Naive thymus-derived CD4-positive, alpha-beta T cell (primary cell): ENCODE data around the gene SPATA31C1. TPM values are rescaled to one million over a fixed set of nuclear protein-coding genes. Genes with fewer than 3 reads are reported as not detected.

Source experiments
- ATAC-seq: fragments of 150-1000 bp; cut with Tn5 transposase; 2 replicates; pipeline ENCODE4 v1.10.0; 2021; ENCODE audit warnings: mild to moderate bottlenecking, moderate library complexity
- CTCF ChIA-PET: fragments of 350-600 bp; sonication (Branson Sonifier 250); formaldehyde crosslinking; loops from one replicate; lab custom pipeline; 2021; ENCODE audit warnings: antibody characterized with exemption; lab: Charles Lee
- POLR2A ChIA-PET: fragments of 350-600 bp; sonication (Branson Sonifier 250); formaldehyde crosslinking; loops from one replicate; lab custom pipeline; 2021; ENCODE audit warnings: antibody characterized with exemption, inconsistent platforms; lab: Charles Lee
- DNase-seq, 9 donors: peaks; one replicate each; pipeline versions ENCODE4 v3.0.0 to v3.0.0-alpha.2; 2020 to 2022; ENCODE audit warnings: mixed read lengths in 1 of 9
- H3K27ac ChIP-seq: one replicate; pipeline ENCODE4 v1.7.0; 2013; ENCODE audit warnings: mild to moderate bottlenecking, low read depth, low read length, moderate library complexity
- H3K27me3 ChIP-seq, 2 donors: one replicate each; pipeline ENCODE4 v1.7.0; 2013; ENCODE audit warnings: low read length in 2 of 2, mild to moderate bottlenecking in 2 of 2, moderate library complexity in 2 of 2; ENCODE audit not compliant: control insufficient read depth in 2 of 2, insufficient read depth in 2 of 2
- H3K36me3 ChIP-seq, 3 experiments: 1 replicate in 2 of 3; 2 replicates in 1 of 3; pipeline ENCODE4 v1.7.0; 2013; ENCODE audit warnings: low read length in 3 of 3, mild to moderate bottlenecking in 3 of 3, moderate library complexity in 1 of 3; ENCODE audit not compliant: insufficient read depth in 3 of 3, control insufficient read depth in 2 of 3
- H3K4me1 ChIP-seq, 2 donors: one replicate each; pipeline ENCODE4 v1.7.0; 2013; ENCODE audit warnings: low read length in 2 of 2, mild to moderate bottlenecking in 2 of 2, moderate library complexity in 1 of 2; ENCODE audit not compliant: control insufficient read depth in 2 of 2, insufficient read depth in 2 of 2
- H3K4me3 ChIP-seq: 2 replicates; pipeline ENCODE4 v1.7.0; 2013; ENCODE audit warnings: mild to moderate bottlenecking, low read length
- H3K9me3 ChIP-seq, 3 experiments: 1 replicate in 2 of 3; 2 replicates in 1 of 3; pipeline ENCODE4 v1.7.0; 2013; ENCODE audit warnings: low read length in 3 of 3; ENCODE audit not compliant: control insufficient read depth in 2 of 3
- H3K27ac Mint-ChIP-seq, 9 donors: one replicate each; pipeline ENCODE4 v1.8.0; 2020 to 2022; ENCODE audit warnings: mixed read lengths in 9 of 9, mild to moderate bottlenecking in 8 of 9, moderate library complexity in 5 of 9, inconsistent platforms in 2 of 9
- H3K27me3 Mint-ChIP-seq, 5 donors: one replicate each; pipeline ENCODE4 v1.8.0; 2021 to 2022; ENCODE audit warnings: mixed read lengths in 5 of 5, mild to moderate bottlenecking in 1 of 5
- H3K36me3 Mint-ChIP-seq, 5 donors: one replicate each; pipeline ENCODE4 v1.8.0; 2020 to 2022; ENCODE audit warnings: mixed read lengths in 5 of 5, mild to moderate bottlenecking in 3 of 5, inconsistent platforms in 1 of 5
- H3K4me1 Mint-ChIP-seq, 7 donors: one replicate each; pipeline ENCODE4 v1.8.0; 2020 to 2022; ENCODE audit warnings: mixed read lengths in 7 of 7, mild to moderate bottlenecking in 3 of 7, inconsistent platforms in 1 of 7
- H3K4me3 Mint-ChIP-seq, 10 donors: one replicate each; pipeline ENCODE4 v1.8.0; 2020 to 2022; ENCODE audit warnings: mild to moderate bottlenecking in 10 of 10, mixed read lengths in 10 of 10, moderate library complexity in 6 of 10, inconsistent platforms in 2 of 10
- H3K9me3 Mint-ChIP-seq, 11 donors: one replicate each; pipeline ENCODE4 v1.8.0; 2020 to 2022; ENCODE audit warnings: mixed read lengths in 11 of 11, mild to moderate bottlenecking in 4 of 11, inconsistent platforms in 1 of 11, moderate library complexity in 1 of 11
- intact Hi-C, 2 donors: fragments of 100-400 bp; cut with micrococcal nuclease; formaldehyde crosslinking; loops; one replicate each; pipeline ENCODE4 v1.15.1; 2023
- polyA plus RNA-seq, 2 donors: library from polyadenylated mRNA; unstranded; fragments of 300-500 nt; fragmentation: Illumina TruSeq; gene quantifications; one replicate each; pipeline ENCODE4 v1.2.3, GENCODE V29; 2021
- total RNA-seq, 6 experiments: library from RNA in 5 of 6; stranded (reverse) in 5 of 6; gene quantifications; 1 replicate in 5 of 6; 2 replicates in 1 of 6; pipeline ENCODE4 v1.2.3 and lab custom pipeline; 2021 to 2026

The SPATA31C1 gene
- total and polyA plus RNA-seq, 7 experiments from 2014 or later, result not detected

DNA sequence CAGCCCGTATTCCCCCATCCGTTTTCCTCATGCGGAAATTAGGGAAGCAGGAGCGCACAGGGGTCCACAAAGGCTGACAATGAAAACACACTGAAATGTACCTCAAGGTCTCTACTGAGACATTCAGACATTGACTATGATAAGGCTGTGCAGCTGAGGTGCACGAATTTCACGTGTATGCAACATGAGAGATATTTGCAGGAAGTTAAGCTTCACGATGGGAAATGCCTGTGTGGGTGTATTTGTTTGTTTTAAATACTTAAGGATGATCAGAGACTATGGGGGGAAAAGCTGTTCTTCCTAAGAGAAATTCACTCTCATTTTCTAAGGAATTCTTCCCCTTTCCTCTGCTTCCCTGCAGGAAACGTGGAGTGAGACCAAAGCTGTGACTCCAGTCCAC, 37.6 kb upstream of the SPATA31C1 start:
- no peaks in the 10 kb centered on the region for H3K36me3 ChIP-seq
- H3K9me3 Mint-ChIP-seq, result no peaks in the 10 kb centered on the region
- intact Hi-C loops, result no loop called here
- POLR2A ChIA-PET, result no interaction called here
- no peak overlapping the region for H3K4me3 Mint-ChIP-seq
- no peak overlapping the region for H3K27ac ChIP-seq
- no peaks in the 10 kb centered on the region for H3K36me3 Mint-ChIP-seq
- H3K9me3 ChIP-seq, result no peaks in the 10 kb centered on the region
- no peaks in the 10 kb centered on the region for H3K4me1 ChIP-seq
- no peak overlapping the region for H3K27ac Mint-ChIP-seq
- DNase-seq, result no peak
- no peak overlapping the region for H3K4me3 ChIP-seq
- no peaks in the 10 kb centered on the region for H3K27me3 ChIP-seq
- ATAC-seq, result no peak
- CTCF ChIA-PET, result interaction anchor here (0.6 kb wide), 1 partner anchor 124 kb away, joined by 3 read pairs; no protein-coding TSS in a partner anchor
- peaks cover 0 to 3% (median 0%) of the 10 kb centered on the region in 7 donors for H3K4me1 Mint-ChIP-seq
- H3K27me3 Mint-ChIP-seq, result peaks cover 0 to 6% (median 0%) of the 10 kb centered on the region in 5 donors

DNA sequence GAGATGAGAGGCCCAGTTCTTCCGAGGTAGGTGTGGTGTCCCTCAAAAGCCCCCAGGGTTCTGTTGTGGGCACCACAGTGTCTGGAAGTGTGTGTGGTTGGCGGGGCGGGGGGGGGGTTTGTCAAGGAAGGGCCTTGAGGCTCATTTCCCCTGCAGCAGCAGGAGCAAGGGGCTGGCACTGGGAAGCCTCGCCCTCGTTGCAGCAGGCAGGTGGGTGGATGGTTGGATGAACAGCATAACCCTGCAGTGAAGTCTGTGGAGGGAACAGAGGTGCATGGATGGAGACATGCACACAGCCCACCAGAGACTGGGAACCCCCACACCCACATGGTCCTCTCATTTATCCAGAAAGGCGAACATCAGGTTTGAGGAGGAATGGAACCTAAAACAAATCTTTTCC, 37.1 kb upstream of the SPATA31C1 start:
- POLR2A ChIA-PET, result no interaction called here
- intact Hi-C loops, result no loop called here

GRCh38 chr9:87882627-87883026, 35.1 kb upstream of the SPATA31C1 start, which contains the start of gene SPATA31E1:
SPATA31E1 (plus strand) TSS chr9:87882877; CDS start chr9:87882892, 15 bp downstream.
- H3K27ac ChIP-seq, result no peak within 1 kb of the TSS
- Mint-ChIP-seq H3K9me3 (no peaks in the 10 kb centered on the region), H3K4me3 (no peak within 1 kb of the TSS), H3K4me1 (peaks cover 0 to 3% (median 0%) of the 10 kb centered on the region in 7 donors), H3K27ac (no peak within 1 kb of the TSS), H3K36me3 (no peaks in the 10 kb centered on the region), H3K27me3 (peaks cover 0 to 11% (median 0%) of the 10 kb centered on the region in 5 donors)
- CTCF ChIA-PET, result no interaction called here
- H3K36me3 ChIP-seq, result no peaks in the 10 kb centered on the region
- ATAC-seq, result no peak
- H3K4me3 ChIP-seq, result no peak within 1 kb of the TSS
- H3K9me3 ChIP-seq, result no peaks in the 10 kb centered on the region
- no peaks in the 10 kb centered on the region for H3K27me3 ChIP-seq
- no peaks in the 10 kb centered on the region for H3K4me1 ChIP-seq
- POLR2A ChIA-PET, result no interaction called here
- no peak for DNase-seq
- intact Hi-C loops, result no loop called here

More for the DNA sequence above, 37.1 kb upstream of the SPATA31C1 start:
- no peaks in the 10 kb centered on the region for H3K4me1 ChIP-seq
- DNase-seq, result no peak
- H3K4me3 ChIP-seq, result no peak overlapping the region
- no peak for ATAC-seq
- H3K27me3 ChIP-seq, result no peaks in the 10 kb centered on the region
- H3K9me3 ChIP-seq, result no peaks in the 10 kb centered on the region
- peaks cover 0 to 12% (median 0%) of the 10 kb centered on the region in 5 donors for H3K27me3 Mint-ChIP-seq
- no peaks in the 10 kb centered on the region for H3K9me3 Mint-ChIP-seq
- no peaks in the 10 kb centered on the region for H3K36me3 ChIP-seq
- no peaks in the 10 kb centered on the region for H3K36me3 Mint-ChIP-seq
- CTCF ChIA-PET, result no interaction called here
- no peak overlapping the region for H3K27ac Mint-ChIP-seq
- no peak overlapping the region for H3K4me3 Mint-ChIP-seq
- H3K27ac ChIP-seq, result no peak overlapping the region
- peaks cover 0 to 3% (median 0%) of the 10 kb centered on the region in 7 donors for H3K4me1 Mint-ChIP-seq

- Histone ChIP-seq H3K27ac (no peak overlapping the region), H3K4me3 (no peak overlapping the region), H3K4me1 (no peaks in the 10 kb centered on the region), H3K36me3 (no peaks in the 10 kb centered on the region), H3K27me3 (no peaks in the 10 kb centered on the region), H3K9me3 (no peaks in the 10 kb centered on the region)
- Mint-ChIP-seq H3K27me3 (peaks cover 0 to 14% (median 0%) of the 10 kb centered on the region in 5 donors), H3K9me3 (no peaks in the 10 kb centered on the region), H3K4me3 (no peak overlapping the region), H3K36me3 (no peaks in the 10 kb centered on the region), H3K4me1 (peaks cover 0 to 5% (median 0%) of the 10 kb centered on the region in 7 donors), H3K27ac (no peak overlapping the region)
- intact Hi-C loops, result no loop called here
- no peak for DNase-seq
- ChIA-PET POLR2A (no interaction called here), CTCF (no interaction called here)
- no peak for ATAC-seq
These were observed 34.5 kb upstream of the SPATA31C1 start for GRCh38 chr9:87883274-87883673.

- Mint-ChIP-seq H3K27ac (no peak overlapping the region), H3K9me3 (no peaks in the 10 kb centered on the region), H3K27me3 (peaks cover 0 to 14% (median 0%) of the 10 kb centered on the region in 5 donors), H3K4me1 (peaks cover 0 to 5% (median 0%) of the 10 kb centered on the region in 7 donors), H3K4me3 (no peak overlapping the region), H3K36me3 (no peaks in the 10 kb centered on the region)
- Histone ChIP-seq H3K4me3 (no peak overlapping the region), H3K9me3 (no peaks in the 10 kb centered on the region), H3K27ac (no peak overlapping the region), H3K27me3 (no peaks in the 10 kb centered on the region), H3K36me3 (no peaks in the 10 kb centered on the region), H3K4me1 (no peaks in the 10 kb centered on the region)
- no peak for ATAC-seq
- intact Hi-C loops, result no loop called here
- DNase-seq, result no peak
- CTCF ChIA-PET, result no interaction called here
- POLR2A ChIA-PET, result no interaction called here
These were observed 33.8 kb upstream of the SPATA31C1 start for GRCh38 chr9:87883990-87884389.

GRCh38 chr9:87884578-87885459, 32.9 kb upstream of the SPATA31C1 start:
- ChIA-PET POLR2A (no interaction called here), CTCF (no interaction called here)
- Histone ChIP-seq H3K27me3 (no peaks in the 10 kb centered on the region), H3K27ac (no peak overlapping the region), H3K9me3 (no peaks in the 10 kb centered on the region), H3K4me1 (no peaks in the 10 kb centered on the region), H3K4me3 (no peak overlapping the region), H3K36me3 (no peaks in the 10 kb centered on the region)
- peaks cover 0 to 14% (median 0%) of the 10 kb centered on the region in 5 donors for H3K27me3 Mint-ChIP-seq
- H3K27ac Mint-ChIP-seq, result no peak overlapping the region
- H3K36me3 Mint-ChIP-seq, result no peaks in the 10 kb centered on the region
- DNase-seq, result no peak
- intact Hi-C loops, result loop anchor here in 1 of 2 donors (1.0 kb wide), 1 partner anchor 207 kb away; no protein-coding TSS in a partner anchor
- H3K4me1 Mint-ChIP-seq, result peaks cover 0 to 5% (median 0%) of the 10 kb centered on the region in 7 donors
- no peaks in the 10 kb centered on the region for H3K9me3 Mint-ChIP-seq
- no peak overlapping the region for H3K4me3 Mint-ChIP-seq
- no peak for ATAC-seq
